HepG2 (cell line): ENCODE data around the gene IDUA. TPM values are rescaled to one million over a fixed set of nuclear protein-coding genes. Genes with fewer than 3 reads are reported as not detected.

Experiments
- EED ChIP-seq: sonication (generic); formaldehyde crosslinking; IDR thresholded peaks from 2 replicates; pipeline ENCODE4 v1.5.0; 2020; ENCODE audit warnings: mild to moderate bottlenecking, missing genetic modification reagents
- HNRNPK ChIP-seq: fragments of 200-400 bp; formaldehyde crosslinking; IDR thresholded peaks from 2 replicates; pipeline ENCODE4 v1.6.1; 2018; ENCODE audit warnings: low read length, low read depth, moderate library complexity, mild to moderate bottlenecking; ENCODE audit not compliant: poor library complexity, severe bottlenecking
- RAD21 ChIP-seq: fragments of 450-650 bp; formaldehyde crosslinking; IDR thresholded peaks from 2 replicates; pipeline ENCODE4 v1.5.0; 2020; ENCODE audit warnings: mild to moderate bottlenecking
- SP1 ChIP-seq, 2 experiments: fragments of 450-650 bp in 1 of 2; sonication (generic) in 1 of 2; formaldehyde crosslinking in 1 of 2; IDR thresholded peaks; 2 replicates each; pipeline versions ENCODE4 v1.4.0 to v1.6.1; 2016 to 2020; ENCODE audit warnings: missing genetic modification reagents in 1 of 2
- THAP9 ChIP-seq: sonication (generic); formaldehyde crosslinking; IDR thresholded peaks from 2 replicates; pipeline ENCODE4; 2020; ENCODE audit warnings: missing genetic modification reagents, mild to moderate bottlenecking, borderline replicate concordance
- ZBTB10 ChIP-seq: sonication (generic); formaldehyde crosslinking; IDR thresholded peaks from 2 replicates; pipeline ENCODE4 v1.4.0; 2020; ENCODE audit warnings: missing genetic modification reagents, borderline replicate concordance
- ZBTB33 ChIP-seq: sonication (generic); formaldehyde crosslinking; IDR thresholded peaks from 2 replicates; pipeline ENCODE4 v1.4.0; 2020; ENCODE audit warnings: missing genetic modification reagents
- ZNF407 ChIP-seq: sonication (generic); formaldehyde crosslinking; IDR thresholded peaks from one replicate; pipeline ENCODE4 v1.5.1; 2020; ENCODE audit warnings: mild to moderate bottlenecking, missing genetic modification reagents; ENCODE audit errors: not compliant biosample characterization
- ZNF737 ChIP-seq: sonication (generic); formaldehyde crosslinking; IDR thresholded peaks from 2 replicates; pipeline ENCODE4 v1.5.0; 2020; ENCODE audit warnings: missing genetic modification reagents, mild to moderate bottlenecking, borderline replicate concordance
- ZSCAN25 ChIP-seq: sonication (generic); formaldehyde crosslinking; IDR thresholded peaks from 2 replicates; pipeline ENCODE4 v1.8.0; 2022; ENCODE audit warnings: mild to moderate bottlenecking, missing genetic modification reagents
- polyA plus RNA-seq, 8 experiments: library from polyadenylated mRNA; depleted of rRNA in 3 of 8; stranded (reverse) in 7 of 8; unstranded in 1 of 8; fragments of >200 nt; fragmentation: Illumina TruSeq in 4 of 8; extraction: Trizol in 4 of 8; gene quantifications; 2 replicates each; pipeline versions ENCODE4 v1.2.1 to v1.2.3, GENCODE V29; 2011 to 2016; ENCODE audit warnings: low read depth in 4 of 8, missing spikeins in 1 of 8, mixed read lengths in 1 of 8; ENCODE audit not compliant: insufficient read depth in 1 of 8
- total RNA-seq, 5 experiments: library from RNA; depleted of rRNA; stranded (reverse); fragments of >200 nt; fragmentation: Illumina TruSeq; extraction: Trizol; gene quantifications; 2 replicates each; pipeline ENCODE4 v1.2.3, GENCODE V29; 2016; ENCODE audit warnings: low read depth in 1 of 5

Gene IDUA
- total and polyA plus RNA-seq, 2 of the 13 experiments (the other 11 are each of a cell fraction or from before 2014, with no cell fraction given) = 0.77 to 1.0 TPM

GRCh38 chr4:1015179-1015578 is 28.3 kb downstream of the IDUA start (continued):
- no peak for TF ChIP-seq ZNF737 (CRISPR knock-in tag)
- TF ChIP-seq ZNF407 = no peak
- TF ChIP-seq THAP9 = no peak
- peak; percentile 67 for TF ChIP-seq ZBTB33 (CRISPR knock-in tag)
- peak; percentile 95 for TF ChIP-seq ZSCAN25
- TF ChIP-seq HNRNPK = peak; percentile 52
- TF ChIP-seq EED (CRISPR knock-in tag) = no peak
- TF ChIP-seq RAD21 (CRISPR knock-in tag) = peak; percentile 69
- TF ChIP-seq SP1 (IDR thresholded peaks at IDR 0.05) = no peak
- 0 out of 2 replicates have a peak, but pooled peaks have one; percentile 45 for TF ChIP-seq SP1 (CRISPR knock-in tag; IDR thresholded peaks at IDR 0.05)
- TF ChIP-seq ZBTB10 (CRISPR knock-in tag) = no peak
